Hepatocyte (in vitro differentiated cells): ENCODE measurements around the gene HPCAL4. TPM values are rescaled to one million over a fixed set of nuclear protein-coding genes. Genes with fewer than 3 reads are reported as not detected.

Source experiments
- DNase-seq: peaks from one replicate; pipeline ENCODE4 v3.0.0-alpha.2; 2016; ENCODE audit warnings: low spot score
- H2AFZ ChIP-seq: fragments of 200-600 bp; sonication (generic); 2 replicates; pipeline ENCODE4 v1.6.0; 2016; ENCODE audit warnings: antibody characterized with exemption, mild to moderate bottlenecking
- H3K27ac ChIP-seq: fragments of 200-600 bp; sonication (generic); 2 replicates; pipeline ENCODE4 v1.5.1; 2016; ENCODE audit warnings: mild to moderate bottlenecking
- H3K27me3 ChIP-seq: fragments of 200-600 bp; sonication (generic); 2 replicates; pipeline ENCODE4 v1.6.1; 2016
- H3K36me3 ChIP-seq: fragments of 200-600 bp; sonication (generic); replicated peaks from 2 replicates; pipeline ENCODE4 v1.5.1; 2016; ENCODE audit warnings: low read depth; ENCODE audit not compliant: insufficient read depth
- H3K4me1 ChIP-seq: fragments of 200-600 bp; sonication (generic); 2 replicates; pipeline ENCODE4 v1.5.1; 2016; ENCODE audit warnings: mild to moderate bottlenecking, moderate library complexity; ENCODE audit not compliant: insufficient read depth
- H3K4me2 ChIP-seq: fragments of 200-600 bp; sonication (generic); 2 replicates; pipeline ENCODE4 v1.6.0; 2016
- H3K4me3 ChIP-seq: fragments of 200-600 bp; sonication (generic); 2 replicates; pipeline ENCODE4 v1.5.1; 2016; ENCODE audit warnings: mild to moderate bottlenecking
- H3K79me2 ChIP-seq: fragments of 200-600 bp; sonication (generic); 2 replicates; pipeline ENCODE4 v1.6.0; 2017; ENCODE audit warnings: mild to moderate bottlenecking
- H3K9me2 ChIP-seq: fragments of 200-600 bp; sonication (generic); replicated peaks from 2 replicates; pipeline ENCODE4 v1.6.0; 2017; ENCODE audit warnings: mild to moderate bottlenecking; ENCODE audit not compliant: insufficient read depth
- H3K9me3 ChIP-seq: fragments of 200-600 bp; sonication (generic); 2 replicates; pipeline ENCODE4 v1.5.1; 2016; ENCODE audit warnings: low read depth, mild to moderate bottlenecking
- H4K20me1 ChIP-seq: fragments of 200-600 bp; sonication (generic); 2 replicates; pipeline ENCODE4 v1.6.0; 2016; ENCODE audit warnings: mild to moderate bottlenecking; ENCODE audit not compliant: insufficient read depth, poor library complexity, severe bottlenecking
- CTCF ChIP-seq: fragments of 200-600 bp; sonication (generic); IDR thresholded peaks from 2 replicates; pipeline ENCODE4 v1.5.1; 2016; ENCODE audit warnings: antibody characterized with exemption, mild to moderate bottlenecking; ENCODE audit not compliant: poor library complexity
- EZH2 ChIP-seq: fragments of 200-600 bp; sonication (generic); IDR thresholded peaks from 2 replicates; pipeline ENCODE4 v1.6.1; 2016; ENCODE audit warnings: antibody characterized with exemption, mild to moderate bottlenecking, borderline replicate concordance
- EZH2phosphoT487 ChIP-seq: fragments of 200-600 bp; sonication (generic); IDR thresholded peaks from one replicate; pipeline ENCODE4 v1.6.1; 2018; ENCODE audit warnings: antibody characterized with exemption, mild to moderate bottlenecking, low read depth, moderate library complexity; ENCODE audit not compliant: unreplicated experiment, severe bottlenecking
- WGBS: methylation state at CpG from one replicate; pipeline ENCODE4 v1.1.6; 2016; ENCODE audit warnings: low lambda C conversion rate; ENCODE audit errors: missing lambda C conversion rate; 5-methylcytosine and 5-hydroxymethylcytosine counted together
- polyA plus RNA-seq: library from polyadenylated mRNA; unstranded; fragments of >200 nt; fragmentation: Nextera tagmentation; extraction: Ambion mirVana; gene quantifications from 2 replicates; pipeline ENCODE4 v1.2.1, GENCODE V29; 2016
- total RNA-seq: library from RNA; depleted of rRNA; stranded (reverse); fragments of >200 nt; gene quantifications from 2 replicates; pipeline ENCODE4 v1.2.3, GENCODE V29; 2014

HPCAL4 gene
- total and polyA plus RNA-seq, 2 experiments from 2014 or later = 13.8 to 15.8 TPM

- Histone ChIP-seq H3K4me3 (no peak overlapping the region), H3K27ac (no peak overlapping the region), H3K36me3 (no peaks in the 10 kb centered on the region), H2AFZ (no peak overlapping the region), H3K9me3 (no peaks in the 10 kb centered on the region), H3K4me1 (peaks cover 10% of the 10 kb centered on the region), H3K9me2 (no peaks in the 10 kb centered on the region), H3K4me2 (no peak overlapping the region), H4K20me1 (no peaks in the 10 kb centered on the region), H3K27me3 (peaks cover 31% of the 10 kb centered on the region), H3K79me2 (peaks cover 14% of the 10 kb centered on the region)
- TF ChIP-seq EZH2phosphoT487 = no peak
- TF ChIP-seq CTCF = no peak
- no peak for TF ChIP-seq EZH2
- 69% methylated on average over 3 of the region's 3 CpGs for WGBS
- no peak for DNase-seq
Measured at GRCh38 chr1:39735731-39736130, 44.5 kb upstream of the HPCAL4 start.

GRCh38 chr1:39733161-39733560, 41.9 kb upstream of the HPCAL4 start:
- Histone ChIP-seq H3K4me1 (no peaks in the 10 kb centered on the region), H2AFZ (no peak overlapping the region), H3K9me2 (no peaks in the 10 kb centered on the region), H3K9me3 (no peaks in the 10 kb centered on the region), H3K27ac (no peak overlapping the region), H3K36me3 (no peaks in the 10 kb centered on the region), H3K27me3 (peaks cover 57% of the 10 kb centered on the region), H3K79me2 (no peaks in the 10 kb centered on the region), H4K20me1 (no peaks in the 10 kb centered on the region), H3K4me3 (no peak overlapping the region), H3K4me2 (no peak overlapping the region)
- WGBS = 78% methylated on average over 7 of the region's 7 CpGs
- DNase-seq = no peak
- TF ChIP-seq EZH2phosphoT487 (no peak), CTCF (no peak), EZH2 (no peak)

- H3K27me3 ChIP-seq = peaks cover 61% of the 10 kb centered on the region
Measured at GRCh38 chr1:39732730-39733129, 41.5 kb upstream of the HPCAL4 start.

More at GRCh38 chr1:39732730-39733129, 41.5 kb upstream of the HPCAL4 start:
- Histone ChIP-seq H3K79me2 (no peaks in the 10 kb centered on the region), H2AFZ (no peak overlapping the region), H3K9me2 (no peaks in the 10 kb centered on the region), H3K9me3 (no peaks in the 10 kb centered on the region), H3K4me1 (no peaks in the 10 kb centered on the region), H3K36me3 (no peaks in the 10 kb centered on the region), H3K4me2 (no peak overlapping the region), H3K27ac (no peak overlapping the region), H3K4me3 (no peak overlapping the region), H4K20me1 (no peaks in the 10 kb centered on the region)
- WGBS = 67% methylated on average over 3 of the region's 3 CpGs
- no peak for DNase-seq
- TF ChIP-seq EZH2phosphoT487 = no peak
- no peak for TF ChIP-seq EZH2
- TF ChIP-seq CTCF = no peak
